HG02973 (cell line): Measurements from ENCODE around the gene MYL9.
A peak's percentile ranks its signal among the peaks of the same experiment; 100 is the strongest.
"Not testable (repeated sequence)": the region's sequence is repeated elsewhere in the genome, so short reads cannot be mapped to it uniquely, and the experiment has no call there.

Source experiments
- ATAC-seq: cut with Tn5 transposase; IDR thresholded peaks from one replicate; pipeline ENCODE4 v1.9.1; 2021; ENCODE audit warnings: moderate library complexity; ENCODE audit not compliant: unreplicated experiment

MYL9 gene

DNA sequence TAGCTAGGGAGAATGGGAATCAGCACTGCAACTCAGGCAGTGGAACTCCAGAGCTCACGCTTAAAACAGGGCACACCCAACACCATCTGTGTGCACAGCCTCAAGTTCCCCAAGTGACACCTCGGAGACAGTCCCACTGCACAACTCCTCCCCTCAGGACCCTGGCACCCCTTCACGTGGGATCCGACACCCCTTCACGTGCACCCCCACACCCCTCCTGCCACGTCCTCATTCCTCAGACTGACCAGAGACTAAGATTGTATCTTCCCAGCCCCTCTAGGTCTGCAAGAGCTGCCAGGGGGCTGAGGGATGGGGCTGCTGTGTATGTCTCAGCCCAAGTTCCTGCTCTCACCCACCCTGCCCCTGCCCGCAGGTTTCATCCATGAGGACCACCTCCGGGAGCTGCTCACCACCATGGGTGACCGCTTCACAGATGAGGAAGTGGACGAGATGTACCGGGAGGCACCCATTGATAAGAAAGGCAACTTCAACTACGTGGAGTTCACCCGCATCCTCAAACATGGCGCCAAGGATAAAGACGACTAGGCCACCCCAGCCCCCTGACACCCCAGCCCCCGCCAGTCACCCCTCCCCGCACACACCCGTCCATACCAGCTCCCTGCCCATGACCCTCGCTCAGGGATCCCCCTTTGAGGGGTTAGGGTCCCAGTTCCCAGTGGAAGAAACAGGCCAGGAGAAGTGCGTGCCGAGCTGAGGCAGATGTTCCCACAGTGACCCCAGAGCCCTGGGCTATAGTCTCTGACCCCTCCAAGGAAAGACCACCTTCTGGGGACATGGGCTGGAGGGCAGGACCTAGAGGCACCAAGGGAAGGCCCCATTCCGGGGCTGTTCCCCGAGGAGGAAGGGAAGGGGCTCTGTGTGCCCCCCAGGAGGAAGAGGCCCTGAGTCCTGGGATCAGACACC, 7.6 kb downstream of the MYL9 start:
- no peak for ATAC-seq

DNA sequence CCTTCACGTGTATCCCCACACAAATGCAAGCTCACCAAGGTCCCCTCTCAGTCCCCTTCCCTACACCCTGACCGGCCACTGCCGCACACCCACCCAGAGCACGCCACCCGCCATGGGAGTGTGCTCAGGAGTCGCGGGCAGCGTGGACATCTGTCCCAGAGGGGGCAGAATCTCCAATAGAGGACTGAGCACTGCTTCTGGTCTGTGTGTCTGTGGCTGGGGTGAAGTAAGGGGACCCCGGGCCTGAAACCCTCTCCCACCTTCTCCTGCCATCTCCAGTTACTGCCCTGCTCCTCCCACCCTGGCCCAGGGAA, 8.3 kb downstream of the MYL9 start:
- no peak for ATAC-seq

DNA sequence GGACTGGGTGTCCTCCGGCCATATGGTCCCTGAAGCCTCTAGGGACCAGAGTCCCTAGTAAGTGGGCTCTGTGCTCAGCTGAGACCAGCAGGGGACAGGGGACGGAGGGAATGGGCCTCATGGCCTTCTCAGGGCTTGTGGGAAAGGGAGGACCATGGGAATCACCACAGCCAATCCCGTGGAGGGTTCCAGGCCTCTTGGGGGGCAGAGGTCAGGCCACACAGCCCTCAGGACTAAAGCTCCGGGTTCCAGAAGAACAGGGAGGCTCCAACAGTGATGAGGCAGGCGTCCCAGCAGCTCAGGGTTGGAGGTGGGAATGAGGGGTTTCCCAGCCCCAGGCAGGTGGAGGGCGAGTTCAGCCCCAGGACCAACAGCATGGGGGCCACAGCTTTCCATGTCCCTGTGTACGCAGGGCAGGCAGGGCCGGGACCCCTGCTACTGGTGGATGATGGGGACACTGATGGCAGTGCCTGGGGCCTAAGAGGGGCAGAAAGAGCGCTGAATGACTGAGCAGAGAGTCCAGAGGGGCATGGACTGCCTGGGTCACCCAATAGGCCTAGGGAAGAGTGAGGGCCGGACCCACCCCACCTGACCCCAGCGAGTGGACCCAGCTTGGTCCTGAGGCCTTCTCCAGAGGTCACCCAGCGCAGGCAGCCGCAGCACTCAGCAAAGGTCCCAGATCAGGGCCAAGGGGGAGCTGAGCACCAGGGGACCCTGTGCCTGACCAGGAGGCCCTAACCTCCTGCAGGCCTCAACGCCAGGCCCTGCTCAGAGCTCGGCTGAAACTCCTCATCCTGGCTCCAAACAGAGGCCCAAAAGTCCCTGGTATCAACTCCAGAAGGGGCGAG, 8.8 kb downstream of the MYL9 start:
- ATAC-seq: no peak

DNA sequence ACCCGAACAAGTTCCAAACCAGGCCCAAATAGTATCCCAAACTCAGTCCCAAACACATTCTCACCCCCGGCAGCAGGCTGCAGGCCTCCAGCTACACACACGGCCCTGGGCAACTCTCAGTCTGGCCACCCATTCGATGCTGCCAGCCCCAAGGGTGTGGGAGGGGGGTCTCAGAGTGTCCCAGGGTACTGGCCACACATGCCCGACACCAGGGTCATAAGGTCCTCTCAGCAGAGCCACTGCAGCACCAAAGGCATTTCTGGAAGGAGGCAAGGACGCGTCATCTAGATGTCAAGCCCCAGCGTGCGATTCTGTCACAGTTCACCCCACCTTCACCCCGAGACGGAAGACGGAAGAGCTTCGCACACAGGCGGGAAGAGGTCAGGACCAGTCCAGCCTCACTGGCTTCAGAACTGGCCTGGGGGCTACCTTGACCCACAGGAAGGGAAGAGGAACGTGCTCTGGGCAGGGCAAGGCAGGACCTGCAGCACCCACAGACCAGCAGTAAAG, 9.5 kb downstream of the MYL9 start:
- no peak for ATAC-seq

DNA sequence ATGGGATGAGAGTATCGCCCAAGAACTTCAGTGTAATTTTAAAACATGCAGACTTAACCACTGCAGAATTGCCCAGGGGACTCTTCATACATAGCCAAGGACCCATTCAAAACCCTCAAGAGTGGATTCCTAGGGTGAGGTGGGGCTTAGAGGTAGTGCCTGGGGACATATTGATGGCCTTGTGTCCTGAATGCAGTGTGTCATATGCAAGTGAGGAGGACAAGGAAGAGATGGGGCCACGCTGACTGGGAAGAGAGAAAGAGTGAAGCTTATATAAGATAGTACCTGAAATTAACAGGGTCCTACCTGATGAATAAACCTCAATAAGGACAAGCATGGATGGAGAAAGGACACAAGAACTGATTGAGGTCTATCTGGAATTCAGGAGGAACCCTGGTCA, 13.9 kb downstream of the MYL9 start:
- no peak for ATAC-seq

DNA sequence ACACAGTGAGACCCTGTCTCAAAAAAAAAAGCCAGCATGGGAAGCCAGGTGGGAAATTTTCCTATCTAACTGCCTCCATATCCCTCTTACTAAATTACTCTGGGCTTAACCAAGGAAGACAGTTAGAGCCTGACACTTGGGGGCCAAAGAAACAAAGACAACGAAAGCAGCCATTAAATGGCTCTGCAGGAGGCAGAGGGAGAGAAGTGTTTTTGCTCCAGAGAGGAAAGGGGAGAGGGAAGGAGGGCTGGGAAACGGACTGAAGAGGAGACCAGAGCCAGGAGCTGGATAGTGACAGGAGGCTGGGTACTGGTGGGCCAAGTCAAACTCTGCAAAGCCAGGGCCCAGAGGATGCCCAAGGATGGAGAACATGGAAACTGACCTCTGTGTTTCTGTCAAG, 21.4 kb downstream of the MYL9 start:
- no peak for ATAC-seq

DNA sequence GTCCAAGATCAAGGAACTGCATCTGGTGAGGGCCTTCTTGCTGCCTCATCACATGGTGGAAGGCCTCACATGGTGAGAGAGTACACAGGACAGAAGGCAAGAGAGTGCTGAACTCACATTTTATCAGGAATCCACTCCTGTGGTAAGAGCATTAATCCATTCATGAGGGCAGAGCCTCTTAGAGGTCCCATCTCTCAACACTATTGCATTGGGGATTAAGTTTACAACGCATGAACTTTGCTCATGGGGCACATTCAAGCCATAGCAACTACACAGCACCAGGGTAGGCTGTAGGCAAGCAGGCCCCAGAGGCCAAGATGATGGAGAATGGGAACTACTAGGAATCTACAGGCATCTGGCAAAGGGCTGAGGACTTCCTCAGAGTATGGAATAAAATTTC, 22.1 kb downstream of the MYL9 start:
- ATAC-seq: no peak

DNA sequence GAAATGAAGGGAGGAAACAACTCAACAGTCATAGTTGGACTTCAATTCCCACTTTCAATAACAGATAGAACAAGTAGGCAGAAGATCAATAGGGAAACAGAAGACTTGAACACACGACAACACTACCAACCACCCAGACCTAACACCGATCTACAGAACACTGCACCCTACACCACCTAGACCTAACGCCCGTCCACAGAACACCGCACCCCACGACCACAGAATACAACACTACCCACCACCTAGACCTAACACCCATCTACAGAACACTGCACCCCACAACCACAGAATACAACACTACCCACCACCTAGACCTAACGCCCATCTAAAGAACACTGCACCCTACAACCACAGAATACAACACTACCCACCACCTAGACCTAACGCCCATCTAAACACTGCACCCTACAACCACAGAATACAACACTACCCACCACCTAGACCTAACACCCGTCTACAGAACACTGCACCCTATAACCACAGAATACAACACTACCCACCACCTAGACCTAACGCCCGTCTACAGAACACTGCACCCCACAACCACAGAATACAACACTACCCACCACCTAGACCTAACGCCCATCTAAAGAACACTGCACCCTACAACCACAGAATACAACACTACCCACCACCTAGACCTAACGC, 22.9 kb downstream of the MYL9 start:
- not testable (repeated sequence) for ATAC-seq

DNA sequence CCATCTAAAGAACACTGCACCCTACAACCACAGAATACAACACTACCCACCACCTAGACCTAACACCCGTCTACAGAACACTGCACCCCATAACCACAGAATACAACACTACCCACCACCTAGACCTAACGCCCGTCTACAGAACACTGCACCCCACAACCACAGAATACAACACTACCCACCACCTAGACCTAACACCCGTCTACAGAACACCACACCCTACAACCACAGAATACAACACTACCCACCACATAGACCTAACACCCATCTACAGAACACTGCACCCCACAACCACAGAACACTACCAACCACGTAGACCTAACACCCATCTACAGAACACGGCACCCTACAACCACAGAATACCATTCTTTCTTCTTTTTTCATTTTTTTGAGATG, 23.4 kb downstream of the MYL9 start:
- ATAC-seq: not testable (repeated sequence)

DNA sequence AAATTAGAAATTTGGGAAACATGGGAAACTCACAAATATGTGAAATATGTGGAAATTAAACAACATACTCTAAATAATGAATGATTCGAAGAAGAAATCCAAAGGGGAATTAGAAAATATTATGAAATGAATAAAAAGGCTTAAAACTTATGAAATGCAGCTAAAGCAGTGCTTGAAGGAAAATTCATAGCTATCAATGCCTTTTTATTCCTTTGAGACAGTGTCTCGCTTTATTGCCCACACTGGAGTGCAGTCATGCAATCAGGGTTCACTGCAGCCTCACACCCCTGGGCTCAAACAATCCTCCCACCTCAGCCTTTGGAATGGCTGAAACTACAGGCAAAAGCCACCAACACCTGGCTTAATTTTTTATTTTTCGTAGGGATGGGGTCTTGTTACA, 24.2 kb downstream of the MYL9 start:
- no peak for ATAC-seq

DNA sequence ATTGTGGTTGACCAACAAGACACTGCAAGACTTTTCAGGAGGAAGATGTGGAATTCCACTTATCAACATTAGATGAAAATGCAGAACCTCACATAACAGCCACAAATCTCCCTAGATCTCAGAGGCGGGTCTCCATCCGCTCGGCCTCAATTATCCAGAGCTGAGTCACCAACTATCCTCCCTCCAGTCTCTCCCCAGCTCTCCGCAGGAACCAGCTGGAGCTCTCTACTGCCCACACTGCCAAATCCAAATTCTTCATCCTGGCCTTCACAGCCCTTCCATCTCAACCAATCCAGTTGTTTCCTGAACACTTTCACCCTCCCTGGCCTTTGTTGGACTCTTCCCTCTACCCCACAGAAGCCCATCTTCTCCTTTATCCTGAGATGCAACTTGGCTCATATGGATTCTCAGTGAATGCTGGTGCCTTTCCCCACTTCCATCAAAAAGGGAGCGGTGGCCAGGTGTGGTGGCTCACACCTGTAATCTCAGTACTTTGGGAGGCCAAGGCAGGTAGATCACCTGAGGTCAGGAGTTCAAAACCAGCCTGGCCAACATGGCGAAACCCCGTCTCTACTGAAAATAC, 28.6 kb downstream of the MYL9 start:
- ATAC-seq: no peak

DNA sequence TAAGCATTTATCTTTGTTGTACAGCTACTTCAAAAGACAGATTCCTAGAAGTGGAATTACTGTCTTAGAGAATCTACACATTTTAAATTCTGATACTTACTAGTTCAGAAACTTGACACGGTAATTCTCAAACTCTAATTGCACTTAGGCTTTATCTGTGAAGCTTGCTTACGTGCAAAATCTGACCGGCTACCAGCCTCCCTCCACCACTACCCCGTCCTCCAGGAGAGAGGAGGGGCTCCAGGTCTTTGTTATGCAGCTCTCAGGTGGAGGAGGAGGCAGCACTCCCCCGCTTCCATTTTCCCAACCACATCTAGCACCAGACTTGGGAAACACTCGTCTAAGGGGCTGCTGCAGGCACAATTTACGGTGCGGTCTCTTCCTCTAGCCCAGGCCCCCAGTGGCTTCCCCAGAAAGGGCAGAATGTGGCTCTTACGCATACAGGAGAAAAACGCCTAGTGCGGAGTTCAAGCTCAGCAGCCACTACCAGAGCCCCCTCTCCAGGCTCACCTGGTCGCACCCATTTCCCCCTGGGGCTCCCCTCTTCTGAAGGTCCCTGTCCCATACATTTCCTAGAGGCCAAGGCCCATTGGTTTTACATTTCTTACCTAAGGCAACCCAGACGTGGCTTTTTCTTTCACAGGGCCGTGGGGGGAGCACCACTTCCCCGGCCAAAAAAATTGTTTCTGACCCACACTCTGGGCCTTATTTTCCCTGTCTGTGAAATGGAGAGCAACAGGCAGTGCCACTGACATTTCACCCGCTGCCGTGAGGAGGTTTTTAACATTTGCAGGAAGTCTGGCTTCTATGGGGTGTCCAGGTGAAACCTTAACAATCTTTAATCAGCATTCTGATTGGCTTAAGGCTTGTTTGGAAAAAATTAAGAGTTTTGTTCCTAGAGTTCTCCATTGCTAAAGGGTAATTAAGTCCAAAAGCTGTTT, 30.5 kb downstream of the MYL9 start:
- no peak for ATAC-seq

DNA sequence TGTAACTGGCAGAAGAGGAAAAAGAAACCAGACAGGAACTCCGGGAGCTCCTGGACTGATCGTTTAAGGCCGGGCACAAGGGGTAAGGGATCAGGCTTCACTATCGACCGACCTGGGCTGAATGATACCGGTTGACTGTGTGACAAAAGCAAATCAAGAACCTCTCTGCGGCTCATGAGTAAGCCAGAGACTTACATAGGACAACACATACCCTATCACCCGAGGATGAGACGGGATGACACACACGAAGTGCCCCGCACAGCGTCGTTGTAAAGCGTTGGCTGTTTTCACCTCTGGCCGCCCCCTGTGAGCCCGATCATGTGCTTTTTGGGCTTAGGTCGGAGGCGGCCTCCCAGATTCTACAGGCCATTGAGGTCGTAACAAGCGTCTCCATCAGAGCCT, 31.4 kb downstream of the MYL9 start:
- ATAC-seq: no peak

DNA sequence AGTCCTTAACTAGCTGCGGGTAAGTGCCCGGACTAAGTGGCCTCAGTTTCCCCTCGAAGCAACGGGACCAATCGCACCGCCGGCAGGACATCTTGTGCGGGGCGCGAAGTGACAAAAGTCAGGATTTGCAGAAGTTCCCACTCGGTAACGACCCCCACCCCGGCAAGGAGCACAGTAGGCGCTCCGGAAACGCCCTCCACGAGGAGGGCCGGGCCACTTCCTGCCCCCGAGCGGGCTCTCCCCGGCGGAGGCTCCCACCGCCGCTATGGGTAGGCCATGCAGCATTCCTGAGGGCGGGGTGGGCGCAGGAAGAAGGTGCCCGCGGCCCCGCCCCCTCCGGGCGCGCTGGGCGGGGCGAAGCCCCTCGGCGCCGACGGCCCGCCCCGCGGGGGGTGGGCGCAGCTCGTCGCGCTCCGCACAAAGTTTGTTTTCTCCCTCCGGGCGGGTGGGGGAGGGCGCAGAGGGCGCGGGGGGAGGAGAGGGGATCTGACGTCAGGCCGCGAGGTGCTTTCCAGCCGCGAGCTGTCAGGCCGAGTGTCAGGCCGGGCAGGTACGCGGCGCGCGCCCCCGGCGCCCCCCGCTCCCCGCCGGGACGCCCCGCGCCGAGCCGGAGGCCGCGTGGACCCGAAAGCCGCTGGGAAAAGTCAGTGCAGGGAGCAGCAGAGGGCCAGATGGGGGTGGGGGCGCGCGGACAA, 31.9 kb downstream of the MYL9 start, which contains the start of gene TGIF2:
TGIF2 (plus strand) TSS at position 495 of the 695 bp plus-strand sequence. CDS start 5,178 bp downstream, outside the sequence.
- peak; percentile 49 for ATAC-seq

DNA sequence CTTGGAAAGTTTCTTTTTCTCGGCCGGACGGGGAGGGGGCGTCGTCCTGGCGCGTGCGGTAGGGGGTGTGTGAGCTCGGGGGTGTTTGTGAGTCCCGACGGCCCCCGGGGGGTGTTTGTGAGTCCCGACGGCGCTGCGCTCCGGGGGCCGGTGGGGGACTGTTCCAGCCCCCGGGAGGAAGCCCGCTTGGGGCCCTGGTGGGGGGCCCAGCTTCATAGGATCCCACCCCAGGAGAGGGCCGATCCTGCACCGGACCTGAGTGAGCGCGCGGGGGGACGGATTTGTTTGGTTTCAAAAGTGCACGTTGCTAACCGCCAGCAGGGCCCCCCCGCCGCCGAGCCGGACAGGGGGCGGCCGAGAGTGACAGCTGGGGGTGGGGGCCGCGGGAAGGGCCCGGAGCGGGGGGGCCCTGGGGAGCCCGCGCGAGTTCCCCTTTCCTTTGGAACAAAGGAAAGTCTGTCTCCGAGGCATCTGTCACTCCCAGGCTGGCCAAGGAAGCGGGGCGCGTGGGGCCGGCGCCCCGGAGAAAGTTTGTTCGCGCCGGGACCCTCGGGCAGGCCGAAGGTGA, 32.6 kb downstream of the MYL9 start:
- no peak for ATAC-seq

DNA sequence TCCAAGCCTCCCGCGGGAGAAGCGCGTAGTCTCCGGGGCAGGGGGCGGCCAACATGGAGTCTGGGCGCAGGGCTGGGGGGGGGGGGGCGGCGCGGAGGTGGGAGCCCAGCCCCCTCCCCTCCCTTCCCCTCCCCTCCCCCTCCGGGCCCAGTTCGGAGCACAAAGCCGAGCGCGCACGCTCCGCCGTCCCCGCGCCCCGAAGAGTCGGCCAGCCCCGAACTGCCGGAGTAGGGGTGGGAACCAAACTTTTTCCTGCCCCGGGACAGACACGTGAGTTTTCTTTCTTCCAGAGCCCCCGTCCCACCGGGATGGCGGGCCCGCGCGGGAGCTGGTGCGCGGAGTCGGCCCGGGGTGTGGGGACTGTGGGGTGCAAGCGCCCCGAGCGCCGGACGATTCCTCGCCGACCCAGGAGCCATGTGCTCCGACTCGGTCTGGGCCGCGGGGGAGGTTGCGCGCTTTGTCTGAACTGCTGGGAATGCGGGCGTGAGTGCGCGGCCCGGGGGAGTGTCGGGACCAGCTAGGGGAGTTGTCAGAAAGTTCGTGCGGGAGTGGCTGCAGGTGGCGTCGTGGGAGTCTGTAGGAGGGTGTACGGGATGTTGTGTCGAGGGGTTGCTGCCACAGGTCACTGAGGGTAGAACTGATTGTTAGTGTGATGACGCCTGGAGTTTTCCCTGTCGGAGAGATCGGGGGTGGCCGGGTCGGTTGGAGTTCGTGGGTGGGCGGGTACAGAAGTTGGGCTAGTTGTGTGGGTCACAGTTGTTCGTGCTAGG, 33.2 kb downstream of the MYL9 start:
- no peak for ATAC-seq

DNA sequence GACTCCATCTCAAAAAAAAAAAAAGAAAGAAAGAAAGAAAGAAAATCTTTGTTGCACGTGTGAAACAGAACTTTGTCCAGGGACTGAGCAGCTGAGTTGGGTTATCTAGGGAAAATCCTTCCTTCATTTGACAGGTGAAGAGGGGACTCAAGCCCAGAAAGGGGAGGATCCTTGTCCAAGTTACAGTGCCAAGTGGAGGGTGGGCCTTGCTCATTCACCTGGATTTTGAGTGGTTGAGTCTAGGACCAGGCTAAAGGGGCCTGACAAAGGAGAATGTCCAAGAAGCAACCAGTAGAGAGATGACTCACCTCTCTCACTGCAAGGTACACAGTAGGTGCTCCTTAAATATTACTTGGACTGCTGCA, 34.7 kb downstream of the MYL9 start:
- ATAC-seq: no peak

DNA sequence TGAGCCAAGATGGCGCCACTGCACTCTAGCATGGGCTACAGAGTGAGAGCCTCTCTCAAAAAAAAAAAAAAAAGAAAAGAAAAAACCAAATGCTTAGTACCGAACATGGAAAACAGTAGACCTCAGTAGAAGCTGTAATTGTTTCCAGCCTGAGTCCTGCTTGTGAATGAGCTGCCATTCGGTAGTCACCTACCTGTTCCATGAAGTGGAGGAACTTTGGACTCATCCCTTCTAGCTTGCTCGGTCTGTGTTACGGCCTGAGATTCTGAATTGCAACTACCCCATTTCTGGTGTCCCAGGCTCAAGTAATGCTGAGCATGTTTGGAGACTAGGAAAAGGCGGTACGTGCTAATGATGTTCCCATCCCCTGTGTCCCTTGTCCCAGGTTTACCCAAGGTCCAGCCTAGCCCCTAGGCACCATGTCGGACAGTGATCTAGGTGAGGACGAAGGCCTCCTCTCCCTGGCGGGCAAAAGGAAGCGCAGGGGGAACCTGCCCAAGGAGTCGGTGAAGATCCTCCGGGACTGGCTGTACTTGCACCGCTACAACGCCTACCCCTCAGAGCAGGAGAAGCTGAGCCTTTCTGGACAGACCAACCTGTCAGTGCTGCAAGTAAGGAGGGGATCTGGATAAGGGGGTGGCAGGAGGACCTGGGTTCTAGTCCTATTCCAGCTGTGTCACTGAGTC, 37.2 kb downstream of the MYL9 start:
- ATAC-seq: no peak
